Right renal pelvis (tissue), 4 donors: ENCODE results near the gene DNAJC5. TPM values are rescaled to one million over a fixed set of nuclear protein-coding genes. Genes with fewer than 3 reads are reported as not detected.
"Not testable (repeated sequence)": the region's sequence is repeated elsewhere in the genome, so short reads cannot be mapped to it uniquely, and the experiment has no call there.

Experiments used
- DNase-seq, 4 donors: peaks; one replicate each; pipeline ENCODE4 v3.0.0-alpha.2; 2013; ENCODE audit warnings: low read depth in 4 of 4, low spot score in 3 of 4, missing footprints in 1 of 4
- polyA plus RNA-seq, 4 donors: library from polyadenylated mRNA; unstranded; fragments of 120-200 nt; gene quantifications; one replicate each; pipeline ENCODE4 v1.2.1, GENCODE V29; 2013; ENCODE audit not compliant: insufficient read length in 4 of 4

Gene DNAJC5
- polyA plus RNA-seq, 4 donors: 28.3 to 34.5 (median 31.1) TPM

GRCh38 chr20:63951398-63952209, 56.7 kb downstream of the DNAJC5 start:
- DNase-seq: no peak

DNA sequence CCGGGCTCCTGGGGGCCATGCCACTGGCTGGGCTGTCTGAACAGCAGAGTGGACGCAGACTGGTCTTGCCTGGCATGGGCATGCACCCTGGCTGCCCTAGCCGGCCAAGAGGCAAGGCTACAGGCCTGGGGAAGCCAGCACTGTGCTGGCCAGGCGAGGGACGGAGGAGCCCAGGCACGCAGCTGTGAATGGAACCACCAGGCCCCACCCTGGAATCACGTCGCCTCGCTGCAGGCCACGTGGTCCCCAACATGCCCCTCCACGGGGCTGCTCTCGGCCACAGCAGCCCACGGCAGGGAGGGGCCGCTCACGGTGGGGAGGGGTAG, 57.2 kb downstream of the DNAJC5 start:
- DNase-seq: no peak

DNA sequence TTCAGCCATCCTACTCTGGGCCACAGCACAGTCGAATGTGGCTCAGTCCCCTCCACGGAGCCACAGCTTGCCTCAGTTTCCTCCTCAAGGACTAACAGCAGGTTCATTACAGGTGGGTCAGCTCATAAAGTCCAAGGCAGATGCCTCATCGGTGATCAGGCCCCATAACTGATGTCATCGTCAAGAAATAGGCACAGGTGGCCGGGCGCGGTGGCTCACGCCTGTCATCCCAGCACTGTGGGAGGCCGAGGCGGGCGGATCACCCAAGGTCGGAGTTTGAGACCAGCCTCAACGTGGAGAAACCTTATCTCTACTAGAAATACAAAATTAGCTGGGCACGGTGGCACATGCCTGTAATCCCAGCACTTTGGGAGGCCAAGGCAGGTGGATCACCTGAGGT, 57.8 kb downstream of the DNAJC5 start:
- DNase-seq: no peak

GRCh38 chr20:63953764-63954429, 59.0 kb downstream of the DNAJC5 start:
- DNase-seq: no peak

GRCh38 chr20:63955281-63955826, 60.4 kb downstream of the DNAJC5 start:
- no peak for DNase-seq

DNA sequence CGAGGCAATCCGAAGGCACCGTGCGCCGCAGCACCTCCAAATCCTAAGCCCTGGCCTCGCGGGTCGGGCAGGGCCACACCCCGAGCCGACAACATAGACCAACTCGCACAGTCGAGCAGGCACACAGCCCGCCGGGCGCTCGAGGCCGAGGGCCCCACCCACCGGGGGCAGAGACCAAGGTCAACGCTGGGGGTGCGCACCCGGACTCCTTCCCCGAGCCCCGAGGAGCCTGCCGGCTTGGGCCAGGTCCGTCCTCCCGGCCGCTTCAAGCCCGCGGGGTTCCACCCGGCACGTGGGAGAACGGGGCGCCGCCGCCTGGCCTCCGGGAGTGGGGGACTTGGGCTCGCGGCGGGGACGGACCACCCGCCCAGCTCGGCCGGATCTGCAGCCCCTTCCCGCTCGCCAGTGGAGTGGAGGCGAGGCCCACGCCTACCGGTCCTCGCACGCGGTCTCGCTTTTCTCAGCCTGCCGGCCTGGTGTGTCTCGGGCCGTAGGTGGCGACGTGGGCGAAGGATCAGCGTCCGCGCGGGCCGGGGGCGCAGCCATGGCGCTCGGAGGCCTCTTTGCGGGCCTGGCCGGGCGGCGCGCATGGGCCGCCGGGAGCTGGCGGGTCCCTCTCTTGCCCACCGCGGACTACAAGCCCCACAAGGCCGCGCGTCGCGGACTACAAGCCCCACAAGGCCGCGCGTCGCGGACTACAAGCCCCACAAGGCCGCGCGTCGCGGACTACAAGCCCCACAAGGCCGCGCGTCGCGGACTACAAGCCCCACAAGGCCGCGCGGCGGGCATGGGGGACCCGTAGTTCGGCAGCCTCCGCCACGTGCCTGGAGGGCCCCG, 61.1 kb downstream of the DNAJC5 start, which contains the start of gene UCKL1:
Gene UCKL1 (minus strand): TSS at position 590 of the 837 bp plus-strand sequence. CDS start 44 bp downstream, at position 546.
- DNase-seq: peak in 3 of 4 donors; percentile 77 to 81 (median 78)

GRCh38 chr20:63956664-63957003, 61.7 kb downstream of the DNAJC5 start:
- DNase-seq: no peak

GRCh38 chr20:63957004-63957689, 62.2 kb downstream of the DNAJC5 start:
- DNase-seq: no peak

DNA sequence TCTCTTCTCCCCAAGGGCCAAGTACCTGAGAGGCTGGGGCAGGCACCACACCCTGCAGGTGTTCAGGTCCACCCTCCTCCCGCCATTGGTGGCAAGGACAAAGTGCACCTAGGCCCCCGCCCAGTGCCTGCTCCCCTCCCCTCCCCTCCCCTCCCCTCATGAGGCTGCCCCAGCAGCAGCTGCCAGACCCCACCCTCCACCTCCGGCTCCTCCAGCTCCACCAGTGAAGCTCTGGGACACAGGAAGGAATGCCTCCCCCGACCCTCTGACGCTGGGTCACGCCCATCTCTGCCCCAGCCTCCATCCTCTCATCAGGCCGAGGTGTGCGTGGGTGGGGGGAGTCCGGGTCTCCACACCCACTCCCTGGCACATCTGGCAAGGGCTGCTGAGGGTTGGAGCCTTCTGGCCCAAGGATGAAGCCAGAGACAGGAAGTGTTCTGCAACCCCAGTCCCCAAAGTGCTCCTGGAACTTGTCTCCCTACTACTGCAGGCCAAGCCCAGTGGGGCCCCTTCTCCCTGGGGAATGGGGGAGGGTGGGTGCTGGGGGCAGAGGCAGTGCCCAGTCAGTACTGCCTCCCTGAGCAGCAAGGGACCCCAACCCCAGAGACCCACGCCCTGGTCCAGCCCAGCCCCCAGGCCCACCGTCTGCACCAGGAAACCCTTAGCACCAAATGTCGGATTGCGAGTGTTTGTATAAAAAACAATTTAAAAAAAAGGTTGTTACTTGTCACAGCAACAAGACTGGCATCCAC, 62.9 kb downstream of the DNAJC5 start:
- no peak for DNase-seq

- no peak for DNase-seq
Measured at GRCh38 chr20:63958471-63958870, 63.5 kb downstream of the DNAJC5 start.

- DNase-seq: no peak
Measured at GRCh38 chr20:63958964-63959698, 64.2 kb downstream of the DNAJC5 start.

DNA sequence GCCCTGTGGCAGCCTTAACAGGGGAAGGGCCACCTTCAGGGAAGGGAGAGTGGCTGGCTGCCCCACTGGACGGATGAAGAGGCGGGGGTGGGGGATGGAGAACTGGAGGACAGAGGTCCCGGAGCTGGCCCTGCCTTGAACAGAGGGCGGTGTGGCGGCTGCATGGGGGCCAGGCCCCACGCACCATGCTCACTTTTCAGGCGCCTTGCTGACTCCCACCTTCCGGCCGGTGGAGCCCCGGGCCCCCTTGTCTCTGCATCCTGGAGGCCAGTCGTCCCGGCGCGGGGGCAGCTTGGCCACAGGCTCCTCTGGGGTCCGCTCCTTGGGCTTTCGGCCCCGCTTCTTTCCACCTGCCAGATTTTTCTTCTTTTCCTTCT, 64.8 kb downstream of the DNAJC5 start:
- DNase-seq: no peak

DNA sequence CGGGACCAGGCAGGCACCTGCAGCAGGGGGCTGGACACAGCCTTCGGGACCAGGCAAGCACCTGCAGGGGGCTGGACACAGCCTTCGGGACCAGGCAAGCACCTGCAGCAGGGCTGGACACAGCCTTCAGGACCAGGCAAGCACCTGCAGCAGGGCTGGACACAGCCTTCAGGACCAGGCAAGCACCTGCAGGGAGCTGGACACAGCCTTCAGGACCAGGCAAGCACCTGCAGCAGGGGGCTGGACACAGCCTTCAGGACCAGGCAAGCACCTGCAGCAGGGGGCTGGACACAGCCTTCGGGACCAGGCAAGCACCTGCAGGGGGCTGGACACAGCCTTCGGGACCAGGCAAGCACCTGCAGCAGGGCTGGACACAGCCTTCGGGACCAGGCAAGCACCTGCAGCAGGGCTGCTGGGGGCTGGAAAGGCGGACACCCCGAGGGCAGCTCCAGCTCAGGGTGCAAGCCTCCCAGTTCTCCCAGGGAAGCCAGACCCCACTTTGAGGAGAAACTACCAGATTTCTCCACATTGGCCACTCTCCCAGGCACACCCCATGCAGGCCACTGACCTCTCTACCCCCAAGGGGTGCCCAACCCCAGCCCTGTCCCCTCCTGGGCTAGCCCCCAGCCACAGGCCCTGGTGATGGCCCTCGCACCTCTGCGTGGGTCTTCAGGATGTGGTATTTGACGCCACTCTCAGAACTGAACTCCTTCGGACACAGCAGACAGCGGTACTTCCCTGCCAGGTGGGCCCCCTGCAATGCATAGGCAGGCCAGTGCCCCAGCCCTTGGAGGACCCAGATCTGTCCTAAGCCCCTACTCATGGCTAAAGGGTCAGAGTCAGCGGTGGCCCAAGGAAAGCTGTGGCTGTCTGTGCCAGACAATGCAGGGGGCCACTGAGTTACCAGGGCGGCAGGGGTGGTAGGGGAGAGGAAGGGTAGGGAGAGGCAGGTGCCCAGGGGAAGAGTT, 66.0 kb downstream of the DNAJC5 start:
- not testable (repeated sequence) for DNase-seq

GRCh38 chr20:63961664-63962425, 66.9 kb downstream of the DNAJC5 start:
- DNase-seq: no peak

DNA sequence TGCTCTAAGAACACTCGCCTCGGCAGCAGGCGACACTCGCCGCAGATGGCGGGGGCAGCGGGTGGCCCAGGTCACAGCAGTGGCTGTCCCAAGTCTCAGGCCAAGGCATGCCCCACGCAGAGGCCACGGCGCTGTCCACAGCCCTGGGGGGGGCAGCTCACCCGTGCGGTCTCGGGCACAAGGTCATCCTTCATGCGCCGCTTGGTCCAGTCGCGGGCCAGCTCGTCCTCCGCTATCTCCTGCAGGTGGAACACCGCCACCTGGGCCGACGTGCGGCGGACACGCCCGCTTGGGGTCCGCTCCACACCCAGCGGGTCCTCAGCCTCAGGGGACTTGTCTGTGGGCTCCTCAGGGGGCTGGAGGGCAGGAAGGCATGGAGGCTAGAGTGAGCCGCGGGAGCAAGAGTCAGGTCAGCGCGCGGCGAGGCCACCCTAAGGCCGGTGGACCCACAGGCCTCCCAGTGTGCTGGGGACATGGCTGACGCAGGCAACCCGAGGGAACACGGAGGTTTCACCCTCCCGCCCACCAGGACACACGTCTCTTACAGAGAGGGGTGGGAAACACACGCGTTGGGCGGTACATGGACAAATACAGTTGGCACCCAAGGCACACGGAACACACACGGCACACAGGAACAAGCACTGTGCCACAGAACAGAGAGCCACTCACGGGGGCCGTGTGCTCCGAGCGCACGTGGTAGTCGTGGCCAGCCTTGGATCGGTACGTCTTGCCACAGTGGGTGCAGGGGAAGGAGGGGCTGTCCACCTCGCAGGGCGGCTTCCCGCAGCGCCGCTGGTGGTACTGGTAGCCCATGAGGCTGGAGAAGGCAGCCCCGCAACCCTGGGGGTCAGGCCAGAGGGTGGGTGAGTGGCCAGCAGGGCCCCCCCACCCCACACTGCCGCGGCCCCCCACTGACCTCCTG, 67.8 kb downstream of the DNAJC5 start:
- DNase-seq: no peak

DNA sequence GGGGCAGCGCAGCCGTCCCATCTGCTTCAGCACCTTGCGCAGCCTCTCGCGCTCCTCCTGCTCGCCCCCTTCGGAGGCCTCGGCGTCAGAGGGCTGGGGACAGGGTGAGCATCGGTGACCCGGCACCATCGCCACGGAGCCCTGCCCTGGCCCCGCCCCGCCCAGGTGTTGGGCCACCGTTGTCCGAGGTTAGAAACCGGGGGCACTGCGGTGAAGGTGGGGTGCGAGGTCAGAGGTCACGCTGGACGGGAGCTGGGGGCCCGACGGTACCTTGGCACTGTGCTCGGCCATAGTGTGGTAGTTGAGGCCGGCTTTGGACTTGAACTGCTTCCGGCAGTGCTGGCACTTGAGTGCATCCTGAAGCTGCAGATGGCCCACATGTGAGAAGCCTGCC, 68.4 kb downstream of the DNAJC5 start:
- no peak for DNase-seq
